ENCODE data around the gene FARP1.

Gene FARP1

GRCh38 chr13:98284679-98285078 lies 141.8 kb downstream of the FARP1 start:
- DNase-seq (ENCODE audit: low spot score): no peak

DNA sequence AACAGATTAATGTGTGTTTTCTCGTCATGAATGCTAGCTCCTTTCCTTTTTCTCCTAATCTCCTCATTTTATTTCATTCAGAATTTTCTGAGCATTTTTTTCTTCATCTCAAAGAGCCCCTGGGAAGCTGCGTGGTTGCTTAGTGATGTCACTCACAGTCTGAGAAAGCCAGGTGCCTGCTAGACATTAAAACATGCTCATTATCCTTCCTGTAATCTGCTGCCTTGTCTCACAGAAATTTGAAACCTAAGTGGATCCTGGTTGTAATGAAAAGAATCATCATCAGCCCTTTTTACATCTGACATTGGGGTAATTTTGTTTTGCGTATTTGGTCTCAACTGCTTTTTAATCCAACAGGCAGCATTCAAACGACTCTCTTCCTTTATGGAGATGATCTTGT lies 142.4 kb downstream of the FARP1 start:
- no peak for DNase-seq (ENCODE audit: low spot score)

DNA sequence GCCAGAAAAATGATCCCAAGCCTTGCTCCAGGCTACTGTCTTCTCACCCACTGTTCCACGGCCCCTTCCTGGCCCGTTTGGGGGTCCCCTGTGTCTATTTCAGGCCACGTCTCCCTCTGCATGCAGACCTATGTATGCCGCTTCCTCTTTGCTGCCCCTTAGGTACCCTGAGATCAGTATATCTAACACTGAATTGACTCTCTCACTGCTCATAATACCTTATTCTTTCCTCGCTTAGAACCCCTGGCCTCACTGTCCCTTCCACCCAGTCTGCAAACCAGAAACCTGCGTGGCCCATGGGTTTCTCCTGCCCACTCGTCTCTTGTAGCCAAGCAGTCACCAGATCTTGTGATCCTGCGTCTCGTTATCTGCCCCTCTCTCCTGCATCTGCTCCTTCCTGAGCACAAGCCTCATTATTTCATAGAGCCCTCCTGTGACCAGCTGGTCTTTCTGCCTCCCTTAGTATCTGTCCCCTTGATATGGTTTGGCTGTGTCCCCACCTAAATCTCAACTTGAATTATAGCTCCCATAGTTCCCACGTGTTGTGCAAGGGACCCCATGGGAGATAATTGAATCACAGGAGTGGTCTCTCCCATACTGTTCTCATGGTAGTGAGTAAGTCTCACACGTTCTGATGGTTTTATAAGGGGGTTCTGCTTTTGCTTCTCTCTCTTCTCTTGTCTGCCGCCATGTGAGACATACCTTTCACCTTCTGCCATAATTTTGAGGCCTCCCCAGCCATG lies 143.1 kb downstream of the FARP1 start:
- no peak for DNase-seq (ENCODE audit: low spot score)

DNA sequence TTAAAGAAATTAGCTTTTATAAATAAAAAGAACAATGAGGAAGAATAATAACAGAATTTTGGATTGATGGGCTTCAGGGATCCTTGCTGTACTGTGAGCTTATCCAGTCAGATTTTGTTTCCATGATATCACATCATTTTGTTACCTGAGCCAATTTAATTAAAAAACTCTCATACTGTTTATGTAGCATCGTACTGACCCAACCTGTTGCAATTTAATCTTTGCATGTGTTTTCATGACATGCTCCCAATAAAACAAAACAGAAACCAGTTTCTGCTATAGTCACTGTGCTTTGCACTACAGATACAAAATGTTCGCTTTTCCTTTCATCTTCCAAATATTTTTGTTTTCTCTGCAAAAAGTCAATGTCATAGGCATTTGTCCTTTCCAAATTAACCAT lies 143.9 kb downstream of the FARP1 start:
- no peak for DNase-seq (ENCODE audit: low spot score)

GRCh38 chr13:98288211-98288610 lies 145.3 kb downstream of the FARP1 start:
- no peak for DNase-seq (ENCODE audit: low spot score)

- DNase-seq (ENCODE audit: low spot score): no peak
These were observed 146.5 kb downstream of the FARP1 start for GRCh38 chr13:98289339-98289945.

- DNase-seq (ENCODE audit: low spot score): no peak
These were observed 147.4 kb downstream of the FARP1 start for GRCh38 chr13:98290261-98290660.

GRCh38 chr13:98291658-98292057 lies 148.8 kb downstream of the FARP1 start:
- DNase-seq (ENCODE audit: low spot score): no peak

- DNase-seq (ENCODE audit: low spot score): no peak
These were observed 150.2 kb downstream of the FARP1 start for GRCh38 chr13:98293103-98293502.

GRCh38 chr13:98293570-98294142 lies 150.8 kb downstream of the FARP1 start:
- DNase-seq (ENCODE audit: low spot score): no peak

- no peak for DNase-seq (ENCODE audit: low spot score)
These were observed 152.5 kb downstream of the FARP1 start for GRCh38 chr13:98295371-98295770.

DNA sequence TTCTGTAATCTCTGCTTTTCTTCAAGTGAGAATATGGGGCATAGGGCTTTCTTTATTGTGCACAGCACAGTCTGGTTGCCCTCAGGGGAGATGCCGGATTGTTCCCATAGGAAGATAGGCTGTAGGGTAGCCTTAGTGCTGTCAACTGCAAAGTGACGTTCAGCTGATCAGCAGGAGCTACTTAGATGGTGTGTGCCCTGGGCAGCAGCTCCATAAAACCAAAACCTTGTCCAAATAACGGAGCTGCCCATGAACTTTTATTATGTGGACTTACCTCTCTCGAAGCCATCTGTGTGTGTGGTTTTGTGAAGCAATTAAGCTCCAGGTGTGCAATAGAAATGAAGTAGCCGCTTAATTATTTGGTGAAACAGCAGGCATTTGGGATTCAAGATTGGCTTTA lies 154.2 kb downstream of the FARP1 start:
- no peak for DNase-seq (ENCODE audit: low spot score)

- no peak for DNase-seq (ENCODE audit: low spot score)
These were observed 154.9 kb downstream of the FARP1 start for GRCh38 chr13:98297745-98298144.

GRCh38 chr13:98298599-98298998 lies 155.7 kb downstream of the FARP1 start:
- DNase-seq (ENCODE audit: low spot score): no peak

- DNase-seq (ENCODE audit: low spot score): no peak
These were observed 156.5 kb downstream of the FARP1 start for GRCh38 chr13:98299235-98299965.

DNA sequence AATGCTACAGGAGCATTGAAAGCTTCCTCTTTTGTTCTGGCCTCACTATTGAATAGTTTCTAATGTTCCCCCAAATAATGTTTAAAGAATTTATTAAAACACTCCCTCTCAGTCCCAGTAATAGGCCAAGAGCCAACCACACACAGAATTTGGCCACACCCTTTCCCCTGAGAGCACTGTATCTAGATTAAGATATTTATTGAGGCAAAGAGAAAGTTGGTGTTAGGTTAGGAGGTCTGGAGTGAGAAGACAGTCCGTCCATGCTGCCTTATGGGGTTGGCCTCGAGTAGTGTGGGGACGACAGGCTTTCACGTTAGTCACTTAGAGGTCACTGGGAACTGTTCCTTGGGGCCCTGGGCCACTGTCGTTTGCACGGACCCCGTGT lies 157.1 kb downstream of the FARP1 start:
- DNase-seq (ENCODE audit: low spot score): no peak

DNA sequence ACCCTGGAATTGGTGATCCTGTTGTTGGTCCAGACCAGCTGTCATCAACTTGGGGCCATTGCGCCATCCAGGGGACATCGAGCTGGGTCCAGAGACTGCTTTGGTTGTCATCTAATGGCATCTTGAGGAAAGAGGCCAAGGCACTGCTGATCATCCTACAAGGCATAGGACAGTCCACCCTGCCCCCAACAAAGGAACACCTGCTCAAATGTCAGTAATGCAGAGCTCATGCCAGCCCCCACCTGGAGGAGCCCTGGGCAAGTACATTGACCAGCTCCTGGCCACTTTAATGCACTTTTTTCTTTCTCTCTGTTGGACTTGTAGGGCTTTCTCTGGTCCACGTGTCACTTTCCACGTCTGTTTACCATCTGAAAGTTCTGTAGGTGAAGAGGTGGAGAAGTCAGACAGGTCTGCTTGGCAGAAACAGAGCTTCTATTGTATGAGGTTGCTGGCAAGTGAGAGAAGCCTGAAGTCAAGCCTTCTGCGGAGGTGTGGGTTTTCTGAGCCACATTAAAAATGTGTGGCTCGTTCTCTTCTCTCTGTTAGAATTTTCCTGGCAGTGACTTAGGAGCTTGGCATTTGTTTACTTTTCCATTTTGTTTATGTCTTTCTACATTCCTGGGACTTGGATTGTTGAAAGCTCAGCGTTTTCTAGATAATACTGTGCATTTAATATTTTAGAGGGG lies 158.2 kb downstream of the FARP1 start:
- DNase-seq (ENCODE audit: low spot score): no peak

GRCh38 chr13:98301721-98302120 lies 158.8 kb downstream of the FARP1 start:
- no peak for DNase-seq (ENCODE audit: low spot score)

DNA sequence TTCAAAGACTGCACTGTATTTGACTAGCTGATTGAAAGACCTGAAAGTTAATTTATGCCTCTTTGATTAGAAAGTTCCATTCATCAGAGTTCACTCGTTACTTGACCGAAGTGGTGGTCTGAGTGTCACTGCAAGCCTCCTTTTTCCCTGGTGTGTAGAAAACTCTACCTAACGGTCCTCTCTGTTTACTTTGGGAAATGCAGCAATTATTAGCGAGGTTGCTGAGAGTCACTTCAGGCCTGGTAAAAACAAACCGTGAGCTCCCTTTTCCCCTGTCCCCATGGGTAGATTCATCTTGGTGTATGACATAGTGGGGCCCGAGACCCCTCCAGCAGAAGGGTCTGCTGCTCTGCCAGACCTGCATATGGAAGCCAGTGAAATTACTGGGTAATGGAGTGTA lies 161.0 kb downstream of the FARP1 start:
- no peak for DNase-seq (ENCODE audit: low spot score)

- DNase-seq (ENCODE audit: low spot score): no peak
These were observed 162.8 kb downstream of the FARP1 start for GRCh38 chr13:98305670-98306069.

DNA sequence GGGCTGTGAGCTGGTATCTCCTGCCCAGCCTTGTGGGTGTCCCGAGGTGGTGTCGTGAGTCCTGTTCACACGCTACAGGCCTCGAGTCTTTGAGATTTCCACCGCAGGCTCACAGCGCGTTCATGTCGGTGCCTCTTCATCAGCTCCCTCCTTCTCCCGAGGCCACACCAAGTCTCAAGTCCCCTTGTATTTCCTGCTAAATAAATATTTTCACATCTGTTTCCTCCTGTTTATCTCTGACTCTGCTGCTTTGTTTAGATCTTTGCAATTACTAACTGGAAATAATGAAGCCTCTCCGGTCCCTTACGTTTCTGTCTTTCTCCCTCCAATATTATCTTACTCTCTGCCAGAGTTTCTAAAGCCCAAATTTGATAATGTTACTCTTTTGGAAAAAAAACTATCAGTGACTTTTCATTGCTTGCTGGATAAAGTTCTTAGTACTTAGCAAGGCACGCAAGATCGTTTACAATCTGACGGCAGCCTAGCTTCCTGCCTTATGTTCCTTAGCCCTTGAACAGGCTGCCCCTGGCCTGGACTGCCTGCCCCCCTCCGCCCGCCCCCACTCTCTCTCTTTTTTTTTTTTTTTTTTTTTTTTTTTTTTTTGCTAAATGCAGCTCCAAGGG lies 164.7 kb downstream of the FARP1 start:
- no peak for DNase-seq (ENCODE audit: low spot score)
